ENCODE data around the gene TMEM176B. TPM values are rescaled to one million over a fixed set of nuclear protein-coding genes. Genes with fewer than 3 reads are reported as not detected.
"Not testable (repeated sequence)": the region's sequence is repeated elsewhere in the genome, so short reads cannot be mapped to it uniquely, and the experiment has no call there.

Gene TMEM176B
- polyA plus RNA-seq, 12 donors, result 7.9 to 35.3 (median 16.0) TPM; not detected in 1

DNA sequence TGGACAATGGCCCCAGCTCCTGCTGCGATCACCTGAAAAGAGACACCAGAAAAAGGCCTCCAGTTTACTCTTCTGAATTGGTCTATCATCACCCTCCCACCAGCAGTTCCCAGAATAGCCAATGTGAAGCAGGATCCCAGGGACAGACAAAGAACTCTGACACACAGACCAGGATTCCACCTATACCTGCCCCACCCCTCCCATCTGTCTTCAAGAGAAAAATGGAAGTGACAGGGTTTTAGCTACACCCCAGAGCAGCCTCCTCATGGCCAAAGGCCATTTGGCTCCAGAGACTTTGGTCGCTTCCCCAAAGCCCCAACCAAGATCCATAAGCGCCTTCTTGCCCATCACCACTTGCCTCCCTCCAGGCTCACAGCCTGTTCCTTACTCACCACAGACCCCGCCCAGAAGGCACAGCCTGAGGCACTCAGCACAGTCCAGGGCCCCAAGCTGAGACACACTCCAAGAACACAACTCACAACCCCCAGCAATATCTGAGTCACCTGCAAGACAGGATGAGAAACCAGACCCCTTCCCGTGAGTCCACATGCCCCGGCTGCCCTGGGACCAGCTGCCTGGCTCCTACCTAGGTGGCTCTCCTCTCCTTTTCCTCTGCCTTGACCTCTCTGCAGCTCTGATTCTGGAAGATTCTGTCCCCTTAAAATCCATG lies 6.5 kb downstream of the TMEM176B start:
- no peak for DNase-seq

DNA sequence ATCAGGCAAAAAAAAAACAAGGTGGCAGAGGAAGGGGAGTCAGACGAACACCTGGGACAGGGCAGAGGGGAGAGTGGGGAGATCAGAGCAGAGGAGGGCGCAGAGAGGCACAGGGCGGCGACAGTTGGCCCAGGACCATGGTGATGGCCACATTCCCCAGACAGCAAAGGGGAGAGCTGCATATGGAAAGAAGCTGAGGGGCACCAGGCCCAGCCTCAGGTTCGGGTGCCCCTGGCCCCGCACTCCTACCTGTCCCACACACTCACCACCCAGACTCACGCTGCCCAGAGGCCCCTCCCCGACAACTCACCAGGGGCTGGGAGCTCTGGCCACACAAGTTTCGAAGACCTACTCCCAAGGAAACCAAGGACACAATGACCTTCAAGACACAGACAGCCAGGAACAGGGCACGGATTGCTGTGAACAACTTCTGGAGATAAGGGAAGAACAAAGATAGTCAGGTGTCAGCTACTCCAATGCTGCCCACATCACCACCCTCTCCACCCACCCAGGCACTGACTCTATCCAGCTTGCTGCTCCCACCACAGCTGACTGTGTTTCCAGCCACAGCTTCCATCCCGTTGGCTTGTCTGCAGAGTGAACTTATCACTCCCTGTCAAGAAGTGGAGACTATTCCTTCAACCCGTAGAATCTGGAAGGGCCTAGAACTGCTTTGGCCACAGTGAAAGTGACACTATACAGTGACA lies 8.3 kb downstream of the TMEM176B start:
- DNase-seq, result no peak

DNA sequence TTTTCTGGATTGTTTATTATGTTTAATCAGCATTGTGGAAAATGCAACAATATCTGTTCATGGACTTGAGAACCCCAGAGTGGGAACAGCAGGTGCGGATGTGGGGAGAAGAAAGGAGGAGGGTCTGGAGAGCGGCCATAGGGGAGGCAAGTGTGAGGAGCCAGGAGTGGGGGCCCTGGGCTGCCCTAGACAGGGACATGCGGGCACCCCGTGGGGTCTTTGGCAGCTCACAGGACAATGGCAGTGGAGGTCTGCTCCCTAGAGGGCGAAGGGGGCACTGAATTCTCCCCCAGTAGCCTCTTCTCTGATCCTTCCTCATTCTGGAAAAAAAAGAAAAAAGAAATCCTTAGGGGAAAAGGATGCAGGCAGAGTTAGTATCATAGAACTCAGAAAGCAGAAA lies 8.9 kb downstream of the TMEM176B start:
- no peak for DNase-seq

DNA sequence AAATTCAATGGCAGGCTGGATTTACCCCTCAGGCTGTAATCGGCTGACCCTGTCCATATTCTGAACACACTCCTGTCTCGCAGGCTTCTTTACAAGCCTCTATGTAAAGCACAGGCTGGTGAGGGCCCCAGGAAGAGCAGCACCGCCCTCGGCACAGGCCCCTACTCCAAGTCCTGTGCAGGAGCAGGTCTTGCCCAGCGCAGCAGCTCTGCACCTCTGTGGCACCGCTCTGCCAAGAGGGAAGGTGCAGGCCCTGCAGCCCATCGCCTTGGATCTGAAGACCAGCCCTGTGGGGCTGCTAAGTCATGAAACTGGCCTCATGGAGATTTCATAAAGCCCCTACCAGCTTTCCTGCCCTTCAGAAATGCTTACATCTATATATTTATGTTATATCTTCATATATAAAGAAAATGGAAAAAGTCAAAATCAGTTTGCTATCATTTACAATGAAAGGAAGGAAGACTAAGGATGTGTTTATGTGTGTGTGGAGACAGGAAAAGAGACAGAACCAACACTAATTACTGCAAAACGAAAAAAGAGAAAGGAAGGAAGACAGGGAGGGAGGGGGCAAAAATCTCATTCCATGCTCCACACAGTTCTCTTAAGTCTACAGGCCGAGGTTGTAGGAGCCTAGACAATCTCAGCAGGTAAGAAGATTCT lies 9.6 kb downstream of the TMEM176B start:
- DNase-seq, result no peak

DNA sequence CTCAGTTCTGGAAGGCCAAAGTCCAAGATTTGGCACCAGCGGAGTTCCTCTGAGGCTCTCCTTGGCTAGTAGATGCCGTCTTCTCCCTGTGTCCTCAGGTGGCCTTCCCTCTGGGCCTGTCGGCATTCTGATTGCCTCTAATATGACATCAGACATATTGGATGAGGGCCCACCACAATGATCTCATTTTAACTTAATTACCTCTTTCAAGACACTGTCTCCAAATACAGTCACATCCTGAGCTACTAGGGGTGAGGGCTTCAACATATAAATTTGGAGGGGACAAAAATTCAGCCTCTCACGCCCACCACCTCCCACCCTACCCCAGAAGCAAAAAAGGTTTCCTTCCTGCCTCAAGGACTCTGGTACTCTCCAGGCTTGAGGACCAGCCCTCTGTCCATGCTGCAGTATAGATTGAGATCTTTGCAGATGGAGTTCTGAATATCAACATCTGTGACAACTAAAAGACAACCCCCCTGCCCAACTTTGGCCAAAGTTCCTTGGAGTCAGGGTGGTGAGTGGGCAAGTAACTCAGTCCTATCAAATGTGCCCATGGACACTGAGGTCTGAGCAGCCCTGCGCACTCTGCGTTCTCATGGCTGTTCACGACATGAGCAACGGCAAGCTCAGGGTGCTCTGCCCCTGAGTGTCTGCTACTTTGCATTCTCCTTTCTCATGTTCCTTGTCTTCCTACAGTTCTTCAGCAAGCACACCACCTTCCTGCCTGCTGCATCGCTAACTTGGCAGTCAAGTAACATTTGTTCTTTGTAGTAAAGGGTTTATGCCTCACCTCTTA lies 11.5 kb downstream of the TMEM176B start:
- peak; percentile 62 for DNase-seq

DNA sequence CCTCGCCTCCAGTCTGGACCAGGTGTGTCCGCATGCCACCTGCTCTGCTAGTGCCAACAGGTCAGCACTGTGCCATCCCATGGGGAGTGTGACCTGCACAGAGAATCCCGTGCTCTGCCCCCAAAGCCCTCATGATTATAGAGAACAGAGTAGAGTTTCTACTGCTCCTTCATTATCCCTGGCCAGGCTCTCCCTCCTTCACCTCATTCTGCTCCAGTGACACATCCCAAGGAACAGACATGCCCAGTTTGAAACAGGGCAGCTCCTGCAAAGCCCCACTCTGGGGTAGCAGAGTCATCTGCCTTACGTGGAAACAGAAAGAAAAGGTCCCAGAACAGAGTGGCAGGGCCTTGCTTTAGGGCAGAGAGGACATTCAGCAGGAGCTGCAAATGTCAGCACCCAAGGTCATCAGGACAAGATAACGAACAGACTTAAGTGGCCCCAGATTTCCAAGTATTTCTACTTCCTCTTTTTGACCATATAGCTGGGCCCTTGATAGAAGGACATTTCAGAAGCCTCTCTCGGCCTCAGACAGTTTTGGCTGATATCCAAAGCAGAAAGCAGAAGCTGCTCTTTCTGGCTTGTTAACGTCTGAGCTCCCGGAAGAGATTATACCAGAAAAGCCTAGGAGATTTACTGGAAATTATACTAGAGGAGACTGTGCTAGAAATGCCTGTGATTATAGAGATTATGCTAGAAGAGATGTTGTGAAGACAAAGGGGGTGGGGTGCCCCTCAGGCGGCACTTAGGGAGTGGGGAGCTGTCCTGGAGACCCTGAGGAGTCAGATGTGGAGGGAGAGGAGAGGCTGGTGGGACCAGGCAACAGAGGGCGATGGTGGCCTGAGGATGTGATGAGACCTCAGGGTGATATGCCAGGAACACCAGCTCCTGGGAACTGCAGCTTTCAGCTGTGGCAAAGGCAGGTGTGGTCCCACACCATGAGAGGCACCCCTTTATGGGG lies 12.6 kb downstream of the TMEM176B start:
- peak; percentile 69 for DNase-seq

DNA sequence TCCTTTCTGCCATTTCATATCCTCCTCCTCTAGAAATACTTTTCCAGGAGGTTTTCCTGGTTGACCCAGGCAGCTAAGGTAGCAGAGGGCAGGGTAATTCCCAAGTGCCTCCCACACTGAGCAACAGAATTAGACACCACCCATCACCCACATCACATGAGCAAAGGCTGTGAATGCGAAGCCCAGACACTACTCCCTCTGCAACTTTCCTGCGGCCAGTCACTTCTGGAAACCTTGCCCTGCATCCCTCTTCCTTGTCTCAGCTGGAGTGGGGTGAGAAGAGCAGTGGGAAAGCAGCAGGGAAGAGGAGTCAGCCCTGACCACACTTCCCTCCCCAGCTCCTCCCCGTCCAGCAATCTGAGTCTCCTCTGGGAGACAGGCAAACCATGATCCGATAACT lies 15.2 kb downstream of the TMEM176B start:
- no peak for DNase-seq

DNA sequence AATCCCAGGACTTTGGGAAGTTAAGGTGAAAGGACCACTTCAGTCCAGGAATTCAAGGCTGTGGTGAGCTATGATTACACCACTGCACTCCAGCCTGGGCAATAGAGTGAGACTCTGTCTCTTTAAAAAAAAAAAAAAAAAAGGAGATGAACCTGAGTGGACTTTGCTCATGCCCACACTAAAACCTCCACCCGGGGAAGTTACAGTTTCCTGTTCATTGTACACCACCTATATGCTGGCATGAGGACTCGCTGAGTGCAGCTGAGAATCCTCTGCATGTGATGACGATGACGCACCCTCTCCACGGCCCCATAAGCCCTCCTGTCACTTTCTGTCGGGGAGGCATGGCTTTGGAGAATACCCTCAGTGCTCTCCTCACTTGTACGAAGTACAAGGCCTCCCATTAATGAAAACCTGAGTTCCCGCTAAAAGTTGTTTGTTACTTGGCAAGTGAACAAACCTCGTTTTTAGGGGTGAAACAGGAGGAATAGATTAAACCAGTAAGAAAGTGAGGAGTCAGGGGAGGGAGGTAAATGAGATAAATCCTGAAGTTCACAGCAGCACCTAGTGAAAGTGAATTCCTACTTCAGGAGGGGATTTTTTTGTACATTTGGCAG lies 15.9 kb downstream of the TMEM176B start:
- DNase-seq, result no peak

DNA sequence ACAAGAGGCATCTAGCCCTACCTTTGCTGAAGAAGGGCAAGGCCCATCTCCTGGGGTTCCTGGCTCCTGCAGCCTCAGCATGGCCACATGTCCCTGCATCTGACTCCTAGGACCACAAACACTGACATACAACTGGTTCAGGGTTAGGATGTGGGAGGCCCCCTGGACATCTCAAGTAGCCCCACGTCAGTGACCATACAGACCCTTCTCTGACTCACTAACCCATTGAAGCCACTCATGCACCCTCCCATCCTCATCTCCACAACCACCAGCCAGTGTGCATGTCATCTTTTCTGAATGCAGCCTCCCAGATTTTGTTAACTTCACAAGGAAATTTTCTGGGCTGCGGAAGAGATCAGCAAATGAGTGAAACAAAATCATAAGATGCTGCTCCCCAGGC lies 18.2 kb downstream of the TMEM176B start:
- DNase-seq, result no peak

DNA sequence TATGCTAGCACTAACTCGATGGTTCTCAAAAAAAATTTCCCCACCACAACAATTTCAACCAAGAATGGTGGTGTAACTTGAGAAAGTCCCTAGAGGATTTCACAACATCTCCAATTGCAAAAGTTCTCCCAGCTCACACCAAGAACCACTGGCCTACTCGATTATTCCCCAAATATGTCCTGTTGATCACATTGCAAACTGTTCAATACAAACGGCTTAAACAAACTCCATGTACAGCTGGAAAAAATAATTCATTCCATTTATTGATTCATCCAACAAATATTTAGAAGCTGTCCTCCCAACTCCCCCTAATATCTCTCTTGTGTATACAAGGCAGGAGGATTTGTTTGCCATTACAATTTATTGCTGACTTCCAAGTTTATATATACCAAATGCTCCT lies 19.1 kb downstream of the TMEM176B start:
- no peak for DNase-seq

DNA sequence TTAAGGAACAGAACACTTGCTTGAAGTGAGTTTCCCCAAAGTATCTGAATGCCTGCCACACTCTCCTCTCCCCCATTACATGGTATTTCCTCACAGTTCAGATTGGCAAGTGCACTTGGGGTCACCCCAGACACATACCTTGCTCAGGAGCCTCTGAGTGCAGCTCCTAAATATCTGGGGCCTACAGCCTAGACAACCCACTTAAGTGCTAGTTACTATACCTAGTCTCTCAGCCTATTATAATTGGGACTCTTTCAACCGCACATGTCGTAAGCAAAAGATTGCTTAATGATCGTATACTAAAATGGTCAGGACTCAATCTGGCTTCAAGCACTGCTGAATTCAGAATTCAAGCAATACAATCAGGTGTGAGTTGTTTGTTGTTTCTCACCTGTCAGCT lies 19.9 kb downstream of the TMEM176B start:
- no peak for DNase-seq

DNA sequence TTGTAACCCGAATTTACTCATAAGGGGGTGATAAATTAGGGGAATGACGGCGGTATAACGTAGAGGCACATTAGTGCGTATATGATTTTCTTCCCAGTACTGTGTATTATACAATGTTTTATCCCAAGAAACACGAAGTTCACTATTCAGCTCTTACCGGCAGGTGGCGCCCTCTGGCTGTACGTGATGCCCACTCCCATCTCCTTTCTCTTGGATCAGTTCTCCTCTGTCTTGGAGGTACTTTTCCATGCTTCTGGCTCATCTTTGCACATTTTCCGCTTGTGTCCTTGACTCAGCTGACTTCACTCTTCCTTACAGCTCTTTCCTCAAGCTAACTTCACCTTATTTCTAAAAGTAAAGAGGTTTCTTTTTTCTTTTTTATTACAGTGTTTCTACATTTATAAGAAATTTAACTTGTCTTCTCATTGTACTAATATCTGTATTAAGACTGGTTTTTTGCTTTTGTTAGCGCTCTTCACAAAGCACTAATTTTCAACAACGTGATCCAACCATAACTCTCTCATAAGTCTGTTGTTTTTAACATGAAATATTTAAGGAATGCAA lies 21.3 kb downstream of the TMEM176B start:
- peak; percentile 87 for DNase-seq

DNA sequence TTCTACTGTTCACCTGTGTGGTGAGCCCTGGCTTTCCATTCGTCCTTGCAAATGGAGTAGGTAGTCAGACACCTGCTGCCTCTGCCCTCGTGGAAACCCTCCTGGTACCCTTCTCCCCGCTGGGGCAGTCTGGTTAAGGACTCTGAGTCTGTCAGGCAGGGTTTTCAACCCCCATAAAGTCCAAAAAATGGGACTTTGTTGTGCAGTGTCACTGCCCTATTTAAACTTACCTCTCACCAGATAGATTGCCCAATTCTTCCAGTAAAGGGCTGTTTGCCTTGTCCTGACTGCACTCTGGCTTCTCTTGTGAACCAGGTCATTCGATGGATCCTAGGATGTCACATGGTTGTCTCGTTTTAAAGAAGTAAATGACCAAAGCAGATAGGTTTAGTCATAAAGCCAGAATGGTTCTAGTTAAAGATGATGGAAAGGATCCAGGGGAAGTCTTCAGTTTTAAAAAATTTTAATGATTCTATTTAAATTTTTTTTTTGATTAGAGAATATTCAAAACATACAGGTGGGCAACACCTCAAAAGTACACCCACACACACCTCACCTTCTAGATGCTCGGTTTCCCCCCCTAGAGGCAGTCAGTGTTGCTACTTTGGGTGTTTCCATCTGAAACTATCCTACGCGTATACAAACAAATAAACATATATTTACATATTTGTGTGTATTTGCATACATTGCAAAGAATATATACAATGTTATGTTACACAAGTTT lies 22.0 kb downstream of the TMEM176B start:
- DNase-seq, result no peak

DNA sequence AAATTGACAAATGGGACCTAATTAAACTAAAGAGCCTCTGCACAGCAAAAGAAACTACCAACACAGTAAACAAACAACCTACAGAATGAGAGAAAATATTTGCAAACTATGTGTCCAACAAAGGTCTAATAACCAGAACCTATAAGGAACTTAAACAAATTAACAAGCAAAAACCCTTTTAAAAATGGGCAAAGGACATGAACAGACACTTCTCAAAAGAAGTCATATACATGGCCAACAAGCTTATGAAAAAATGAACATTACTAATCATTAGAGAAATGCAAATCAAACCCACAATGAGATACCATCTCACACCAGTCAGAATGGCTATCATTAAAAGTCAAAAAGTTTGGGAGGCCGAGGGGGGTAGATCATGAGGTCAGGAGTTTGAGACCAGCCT lies 26.0 kb downstream of the TMEM176B start:
- DNase-seq, result not testable (repeated sequence)

DNA sequence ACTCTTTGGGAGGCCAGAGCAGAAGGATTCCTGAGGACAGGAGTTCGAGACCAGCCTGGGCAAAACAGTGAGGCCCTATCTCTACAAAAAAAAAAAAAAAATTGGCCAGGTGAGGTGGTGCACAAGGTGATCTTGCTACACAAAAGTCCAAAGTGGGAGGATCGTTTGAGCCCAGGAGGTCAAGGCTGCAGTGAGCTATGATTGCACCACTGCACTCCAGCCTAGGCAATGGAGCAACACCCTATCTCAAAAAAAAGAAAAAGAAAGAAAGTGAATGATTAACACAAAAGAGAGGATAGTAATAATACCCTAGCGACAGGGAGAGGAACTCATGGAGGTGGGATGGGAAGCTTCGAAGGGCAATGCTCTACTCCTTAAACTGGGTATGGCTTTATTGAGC lies 30.4 kb downstream of the TMEM176B start:
- DNase-seq, result no peak

DNA sequence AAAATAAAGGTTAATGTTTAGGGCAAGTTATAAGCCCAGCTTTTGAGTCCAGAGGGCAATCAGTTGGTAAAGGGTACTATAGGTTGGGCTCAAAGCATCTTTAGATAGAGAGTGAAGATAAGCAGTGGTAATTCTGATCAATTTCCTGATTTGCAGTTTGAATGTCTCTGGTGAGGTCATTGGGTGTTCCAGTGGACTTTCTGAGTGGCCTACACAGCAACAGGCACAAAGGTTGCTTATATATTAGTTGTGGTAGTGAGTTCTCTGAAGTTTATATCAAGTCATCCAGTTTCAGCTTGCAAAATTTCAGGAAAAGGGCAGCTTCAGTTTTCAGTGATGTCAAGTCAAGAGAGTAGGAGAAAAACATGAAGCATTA lies 33.8 kb downstream of the TMEM176B start:
- DNase-seq, result no peak

DNA sequence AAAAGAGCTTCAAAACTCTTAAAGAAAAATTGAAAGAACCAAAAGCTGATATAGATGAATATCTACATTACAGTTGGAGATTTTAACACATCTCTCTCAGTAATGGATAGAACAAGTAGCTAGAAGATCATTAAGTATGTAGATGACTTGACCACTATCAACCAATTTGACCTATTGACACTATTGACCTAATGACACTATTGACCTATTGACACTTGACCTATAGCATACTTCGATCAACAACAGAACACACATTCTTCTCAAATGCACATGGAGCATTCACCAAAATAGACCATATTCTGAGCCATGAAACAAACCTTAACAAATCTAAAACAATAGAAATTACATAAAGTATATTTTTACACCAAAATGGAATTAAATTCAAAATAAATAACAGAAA lies 40.7 kb downstream of the TMEM176B start:
- no peak for DNase-seq

DNA sequence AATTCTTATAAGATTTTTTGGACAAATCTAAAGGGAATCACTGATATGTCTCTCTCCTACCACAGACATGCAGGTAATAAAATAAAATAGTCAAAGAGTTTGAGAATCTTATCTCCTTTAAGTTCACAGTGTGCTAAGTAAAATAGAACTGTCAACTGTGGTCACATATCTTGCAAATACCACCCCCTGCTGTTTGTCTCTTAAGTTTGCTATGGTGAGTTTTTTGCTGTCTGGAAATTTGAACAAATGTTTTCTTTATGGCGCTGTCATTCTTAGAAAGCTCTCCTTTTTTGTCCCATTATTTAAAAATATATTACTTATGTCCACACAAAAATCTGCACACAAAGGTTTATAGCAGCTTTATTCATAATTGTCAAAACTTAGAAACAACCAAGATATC lies 43.3 kb downstream of the TMEM176B start:
- DNase-seq, result no peak

DNA sequence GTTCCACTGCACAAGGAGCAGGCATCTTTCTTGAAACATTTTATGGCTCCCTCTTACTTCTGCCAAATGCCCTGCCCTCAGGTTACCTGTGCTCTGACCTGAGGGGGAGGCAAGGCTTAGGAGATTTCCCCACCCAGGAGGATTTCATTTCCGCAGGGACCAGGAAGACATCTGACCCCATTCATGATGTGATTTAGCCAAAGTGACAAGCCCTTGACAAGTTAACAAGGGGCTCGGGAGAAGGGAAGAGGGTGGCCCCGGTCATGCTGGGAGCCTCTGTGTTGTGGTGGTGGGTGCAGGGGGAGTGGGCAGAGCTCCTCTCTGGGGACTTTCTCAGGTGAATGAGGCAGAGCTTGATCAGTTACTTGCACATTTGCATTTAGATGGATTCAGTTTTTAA lies 44.0 kb downstream of the TMEM176B start:
- no peak for DNase-seq

Data from muscle of arm (tissue), 12 donors.